Thymus (tissue), 11 donors: ENCODE results near the gene RPN2. TPM values are rescaled to one million over a fixed set of nuclear protein-coding genes. Genes with fewer than 3 reads are reported as not detected.

Experiments used
- DNase-seq, 9 donors: peaks; one replicate each; pipeline ENCODE4 v3.0.0-alpha.2; 2013; ENCODE audit warnings: low spot score in 9 of 9, low read depth in 6 of 9, missing footprints in 1 of 9
- H3K27ac ChIP-seq, 2 donors: one replicate each; pipeline ENCODE4 v1.5.1; 2013; ENCODE audit warnings: control low read depth in 1 of 2, low read depth in 1 of 2, low read length in 1 of 2, mild to moderate bottlenecking in 1 of 2, moderate library complexity in 1 of 2
- H3K27me3 ChIP-seq, 2 donors: one replicate each; pipeline ENCODE4 v1.5.1; 2013; ENCODE audit warnings: low read length in 1 of 2; ENCODE audit not compliant: control insufficient read depth in 2 of 2, insufficient read depth in 1 of 2
- H3K36me3 ChIP-seq, 2 donors: one replicate each; pipeline ENCODE4 v1.5.1; 2013; ENCODE audit warnings: low read length in 1 of 2, mild to moderate bottlenecking in 1 of 2, moderate library complexity in 1 of 2; ENCODE audit not compliant: control insufficient read depth in 2 of 2, insufficient read depth in 2 of 2
- H3K4me1 ChIP-seq, 2 donors: one replicate each; pipeline ENCODE4 v1.5.1; 2013; ENCODE audit warnings: low read length in 2 of 2; ENCODE audit not compliant: control insufficient read depth in 2 of 2, insufficient read depth in 2 of 2
- H3K4me3 ChIP-seq, 2 donors: one replicate each; pipeline ENCODE4 v1.5.1; 2013; ENCODE audit warnings: low read length in 2 of 2, control low read depth in 1 of 2, mild to moderate bottlenecking in 1 of 2
- H3K9me3 ChIP-seq, 2 donors: one replicate each; pipeline ENCODE4 v1.5.1; 2013; ENCODE audit warnings: low read length in 1 of 2, mild to moderate bottlenecking in 1 of 2; ENCODE audit not compliant: control insufficient read depth in 2 of 2, insufficient read depth in 1 of 2
- WGBS: extraction: QIAGEN DNeasy Blood & Tissue Kit; methylation state at CpG from one replicate; pipeline ENCODE4 v1.1.7; 2013; 5-methylcytosine and 5-hydroxymethylcytosine counted together
- polyA plus RNA-seq: library from polyadenylated mRNA; stranded (reverse); fragments of 200-250 nt; gene quantifications from one replicate; pipeline ENCODE4 v1.2.3, GENCODE V29; 2013
- total RNA-seq: library from RNA; stranded (reverse); fragments of 120-200 nt; gene quantifications from one replicate; pipeline ENCODE4 v1.2.4, GENCODE V29; 2013
- donor health status: healthy.

RPN2 gene
- total and polyA plus RNA-seq, 2 donors: 70.0 to 156 TPM

- 96% methylated on average over 6 of the region's 6 CpGs for whole genome bisulfite sequencing
- no peak overlapping the region for H3K4me3 ChIP-seq
- peaks cover 90 to 96% of the 10 kb centered on the region in 2 donors for H3K36me3 ChIP-seq
- no peak for DNase-seq
- no peaks in the 10 kb centered on the region for H3K27me3 ChIP-seq
- H3K9me3 ChIP-seq: no peaks in the 10 kb centered on the region
- no peak overlapping the region for H3K27ac ChIP-seq
- no peaks in the 10 kb centered on the region for H3K4me1 ChIP-seq
Measured at GRCh38 chr20:37230200-37230599, 51.1 kb downstream of the RPN2 start.

- H3K27me3 ChIP-seq: no peaks in the 10 kb centered on the region
- no peaks in the 10 kb centered on the region for H3K9me3 ChIP-seq
- H3K36me3 ChIP-seq: peaks cover 90 to 98% of the 10 kb centered on the region in 2 donors
- H3K27ac ChIP-seq: no peak overlapping the region
- H3K4me1 ChIP-seq: no peaks in the 10 kb centered on the region
- H3K4me3 ChIP-seq: no peak overlapping the region
- WGBS: 98% methylated on average over 13 of the region's 13 CpGs
- no peak for DNase-seq
Measured at GRCh38 chr20:37231947-37232630, 53.0 kb downstream of the RPN2 start.

- no peak for DNase-seq
- 97% methylated on average over 10 of the region's 10 CpGs for WGBS
- H3K36me3 ChIP-seq: peaks cover 90 to 97% of the 10 kb centered on the region in 2 donors
- no peak overlapping the region for H3K27ac ChIP-seq
- H3K9me3 ChIP-seq: no peaks in the 10 kb centered on the region
- no peaks in the 10 kb centered on the region for H3K4me1 ChIP-seq
- H3K27me3 ChIP-seq: no peaks in the 10 kb centered on the region
- no peak overlapping the region for H3K4me3 ChIP-seq
Measured at GRCh38 chr20:37233548-37234253, 54.6 kb downstream of the RPN2 start.

DNA sequence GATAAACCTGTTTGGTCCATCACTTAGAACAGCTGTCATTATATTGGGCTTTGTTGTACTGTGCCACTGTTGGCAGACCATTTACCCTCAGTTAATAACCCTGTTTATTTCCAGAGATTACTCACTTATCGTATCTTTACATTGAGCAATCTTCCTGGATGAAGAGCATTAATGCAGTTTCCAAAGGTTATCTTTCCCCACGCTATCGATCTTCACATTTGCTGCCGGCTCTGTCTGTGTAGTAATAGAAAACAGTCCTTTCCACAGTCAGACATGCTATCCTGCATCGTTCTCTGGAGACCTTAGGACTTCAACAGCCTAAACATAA, 55.1 kb downstream of the RPN2 start:
- Histone ChIP-seq H3K9me3 (no peaks in the 10 kb centered on the region), H3K4me1 (no peaks in the 10 kb centered on the region), H3K36me3 (peaks cover 88 to 97% of the 10 kb centered on the region in 2 donors), H3K27me3 (no peaks in the 10 kb centered on the region), H3K27ac (no peak overlapping the region), H3K4me3 (no peak overlapping the region)
- WGBS: 96% methylated on average over 5 of the region's 5 CpGs
- DNase-seq: no peak

DNA sequence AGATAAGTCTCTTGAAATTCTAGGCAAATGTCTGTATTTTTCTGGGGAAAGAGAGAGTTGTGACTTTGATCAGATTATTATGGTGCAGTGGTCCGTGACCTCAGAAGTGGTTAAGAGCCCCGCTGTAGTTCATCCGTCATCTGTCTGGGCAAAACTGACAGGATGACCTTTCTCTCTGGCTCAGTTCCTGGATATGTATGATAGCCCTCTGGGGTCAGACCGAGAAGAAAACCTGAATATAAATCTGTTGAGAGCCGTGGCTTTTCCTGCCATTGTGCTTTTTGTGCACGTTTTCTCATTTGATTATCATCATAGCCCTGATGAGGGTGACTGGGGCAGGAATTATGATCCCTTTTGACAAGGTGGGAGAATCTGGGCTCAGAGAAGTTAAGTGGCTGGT, 55.9 kb downstream of the RPN2 start:
- H3K27ac ChIP-seq: no peak overlapping the region
- peaks cover 83 to 97% of the 10 kb centered on the region in 2 donors for H3K36me3 ChIP-seq
- no peaks in the 10 kb centered on the region for H3K9me3 ChIP-seq
- 96% methylated on average over 6 of the region's 6 CpGs for WGBS
- no peak overlapping the region for H3K4me3 ChIP-seq
- no peak for DNase-seq
- no peaks in the 10 kb centered on the region for H3K27me3 ChIP-seq
- no peaks in the 10 kb centered on the region for H3K4me1 ChIP-seq

GRCh38 chr20:37236462-37236861, 57.3 kb downstream of the RPN2 start:
- 97% methylated on average over 4 of the region's 4 CpGs for WGBS
- Histone ChIP-seq H3K27ac (no peak overlapping the region), H3K4me1 (no peaks in the 10 kb centered on the region), H3K9me3 (no peaks in the 10 kb centered on the region), H3K27me3 (no peaks in the 10 kb centered on the region), H3K4me3 (no peak overlapping the region), H3K36me3 (peaks cover 78 to 97% of the 10 kb centered on the region in 2 donors)
- no peak for DNase-seq

- DNase-seq: no peak
- Histone ChIP-seq H3K36me3 (peaks cover 77 to 97% of the 10 kb centered on the region in 2 donors), H3K27ac (no peak overlapping the region), H3K9me3 (no peaks in the 10 kb centered on the region), H3K4me1 (no peaks in the 10 kb centered on the region), H3K27me3 (no peaks in the 10 kb centered on the region), H3K4me3 (no peak overlapping the region)
- 98% methylated on average over 5 of the region's 5 CpGs for WGBS
Measured at GRCh38 chr20:37237656-37238055, 58.5 kb downstream of the RPN2 start.

DNA sequence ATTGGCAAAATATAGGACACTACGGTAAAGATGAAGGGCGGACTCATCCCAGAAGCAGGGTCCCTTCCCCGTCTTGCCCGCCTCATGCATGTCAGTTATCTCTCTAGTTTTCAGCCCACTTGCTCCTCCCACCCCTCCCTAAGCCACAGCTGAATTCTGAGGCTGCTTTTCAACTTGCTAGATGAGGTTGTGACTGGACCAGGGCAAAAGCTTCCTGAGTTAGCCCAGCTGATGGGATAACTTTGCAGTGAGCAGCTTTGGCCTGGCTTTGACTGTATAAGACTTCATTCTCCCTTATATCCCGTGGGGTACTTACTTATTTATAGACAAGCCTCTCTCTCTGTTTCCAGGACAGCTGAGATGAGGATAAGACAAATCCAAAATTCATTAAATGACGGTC, 59.3 kb downstream of the RPN2 start:
- Histone ChIP-seq H3K9me3 (no peaks in the 10 kb centered on the region), H3K4me3 (no peak overlapping the region), H3K27ac (no peak overlapping the region), H3K4me1 (peaks cover 0 to 1% of the 10 kb centered on the region in 2 donors), H3K27me3 (no peaks in the 10 kb centered on the region), H3K36me3 (peaks cover 83 to 98% of the 10 kb centered on the region in 2 donors)
- WGBS: 97% methylated on average over 6 of the region's 6 CpGs
- no peak for DNase-seq

DNA sequence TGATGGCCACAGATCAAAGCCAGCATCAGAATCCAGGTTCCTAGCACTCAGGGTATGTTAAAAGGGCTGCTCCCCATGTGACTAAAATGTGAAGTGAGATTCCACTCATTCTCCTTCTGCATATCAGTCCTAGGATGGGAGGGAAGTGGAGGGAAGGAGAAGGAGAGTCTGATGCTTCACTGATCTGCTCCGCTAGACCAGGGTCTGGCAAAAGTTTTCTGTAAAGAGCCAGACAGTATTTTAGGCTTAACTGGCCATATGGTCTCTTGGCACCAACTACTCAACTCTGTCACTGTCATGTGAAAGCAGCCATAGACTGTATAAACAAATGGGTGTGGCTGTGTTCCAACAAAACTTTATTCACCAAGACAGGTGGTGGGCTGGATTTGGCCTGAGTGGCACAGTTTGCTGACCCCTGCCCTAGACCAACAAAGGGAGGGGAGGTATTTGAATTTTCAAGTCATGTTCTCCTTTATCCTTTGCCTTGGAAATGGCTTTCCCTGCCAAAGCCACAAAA, 59.9 kb downstream of the RPN2 start:
- WGBS: 96% methylated on average over 1 of the region's 1 CpG
- Histone ChIP-seq H3K9me3 (no peaks in the 10 kb centered on the region), H3K4me1 (peaks cover 0 to 2% of the 10 kb centered on the region in 2 donors), H3K36me3 (peaks cover 84 to 98% of the 10 kb centered on the region in 2 donors), H3K4me3 (no peak overlapping the region), H3K27me3 (no peaks in the 10 kb centered on the region), H3K27ac (no peak overlapping the region)
- no peak for DNase-seq
